CD4-positive, alpha-beta T cell treated with Interleukin-2 at 100 ng/mL for 4 hours (primary cell): ENCODE data around the gene JAML.
A peak's percentile ranks its signal among the peaks of the same experiment; 100 is the strongest.

Source experiments
- DNase-seq: peaks from one replicate; pipeline ENCODE4 v3.0.0-alpha.2; 2020; ENCODE audit warnings: low spot score

The JAML gene

GRCh38 chr11:118167906-118168305, 56.9 kb downstream of the JAML start:
- no peak for DNase-seq

GRCh38 chr11:118167253-118167652, 57.6 kb downstream of the JAML start:
- DNase-seq, result no peak

GRCh38 chr11:118166641-118167040, 58.2 kb downstream of the JAML start:
- no peak for DNase-seq

GRCh38 chr11:118164885-118165284, 59.9 kb downstream of the JAML start:
- no peak for DNase-seq

GRCh38 chr11:118163494-118163893, 61.3 kb downstream of the JAML start:
- no peak for DNase-seq

- DNase-seq, result no peak
These were observed 62.0 kb downstream of the JAML start for GRCh38 chr11:118162846-118163245.

- no peak for DNase-seq
These were observed 63.0 kb downstream of the JAML start for GRCh38 chr11:118161786-118162185.

GRCh38 chr11:118157186-118157895, 67.5 kb downstream of the JAML start:
- no peak for DNase-seq

- peak; percentile 18 for DNase-seq
These were observed 68.2 kb downstream of the JAML start for GRCh38 chr11:118156531-118157185.

GRCh38 chr11:118155776-118156530, 68.9 kb downstream of the JAML start:
- DNase-seq, result no peak

GRCh38 chr11:118154641-118155040, 70.2 kb downstream of the JAML start:
- DNase-seq, result no peak

- no peak for DNase-seq
These were observed 70.8 kb downstream of the JAML start for GRCh38 chr11:118153976-118154375.

GRCh38 chr11:118153516-118153915, 71.3 kb downstream of the JAML start:
- DNase-seq, result no peak

GRCh38 chr11:118152552-118153471, 72.0 kb downstream of the JAML start, which contains the start of gene SCN4B:
SCN4B (minus strand) TSS chr11:118152823; CDS start chr11:118152673, 150 bp downstream.
- DNase-seq, result no peak

GRCh38 chr11:118152020-118152551, 72.7 kb downstream of the JAML start:
- no peak for DNase-seq

- no peak for DNase-seq
These were observed 73.4 kb downstream of the JAML start for GRCh38 chr11:118151431-118151830.

- DNase-seq, result no peak
These were observed 75.3 kb downstream of the JAML start for GRCh38 chr11:118149493-118149892.

- DNase-seq, result no peak
These were observed 76.0 kb downstream of the JAML start for GRCh38 chr11:118148856-118149255.

- no peak for DNase-seq
These were observed 76.6 kb downstream of the JAML start for GRCh38 chr11:118148240-118148639.

GRCh38 chr11:118147502-118147901, 77.3 kb downstream of the JAML start:
- DNase-seq, result no peak

- no peak for DNase-seq
These were observed 78.3 kb downstream of the JAML start for GRCh38 chr11:118146554-118146953.
